HG03039 (cell line): Measurements from ENCODE around the gene ITPKC.
A peak's percentile ranks its signal among the peaks of the same experiment; 100 is the strongest.

ENCODE experiments used
- ATAC-seq: cut with Tn5 transposase; IDR thresholded peaks from one replicate; pipeline ENCODE4 v1.9.1; 2021; ENCODE audit warnings: mild to moderate bottlenecking, moderate library complexity; ENCODE audit not compliant: unreplicated experiment

ITPKC gene

DNA sequence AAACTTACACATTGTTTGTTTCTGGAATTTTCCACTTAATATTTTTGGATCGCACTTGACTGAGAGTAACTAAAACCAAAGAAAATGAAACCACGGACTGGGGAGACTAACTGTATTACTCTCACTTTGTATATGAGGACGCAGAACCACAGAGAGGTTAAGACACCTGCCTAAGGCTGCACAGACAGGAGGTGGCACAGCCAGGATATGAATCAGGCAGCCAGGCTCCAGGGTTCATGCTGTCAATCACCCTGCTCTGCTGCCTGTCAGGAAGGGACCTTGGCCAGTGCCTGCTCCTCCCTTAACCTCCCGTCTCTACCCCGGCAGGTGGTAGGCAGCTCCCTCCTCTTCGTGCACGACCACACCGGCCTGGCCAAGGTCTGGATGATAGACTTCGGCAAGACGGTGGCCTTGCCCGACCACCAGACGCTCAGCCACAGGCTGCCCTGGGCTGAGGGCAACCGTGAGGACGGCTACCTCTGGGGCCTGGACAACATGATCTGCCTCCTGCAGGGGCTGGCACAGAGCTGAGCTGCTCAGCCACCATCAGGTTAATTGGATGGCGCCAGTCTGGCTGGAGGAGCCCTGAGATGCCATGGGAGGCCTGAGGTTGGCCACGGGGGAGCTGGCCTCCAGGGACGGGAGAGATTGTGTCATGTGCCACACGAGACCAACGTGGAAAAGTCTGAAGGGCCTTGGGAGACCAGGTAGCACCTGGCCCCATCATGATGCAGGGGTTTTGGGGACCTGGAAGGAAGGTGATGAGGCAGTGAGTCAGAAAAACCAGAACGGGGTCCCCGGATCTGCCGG lies 22.3 kb downstream of the ITPKC start:
- ATAC-seq, result no peak

DNA sequence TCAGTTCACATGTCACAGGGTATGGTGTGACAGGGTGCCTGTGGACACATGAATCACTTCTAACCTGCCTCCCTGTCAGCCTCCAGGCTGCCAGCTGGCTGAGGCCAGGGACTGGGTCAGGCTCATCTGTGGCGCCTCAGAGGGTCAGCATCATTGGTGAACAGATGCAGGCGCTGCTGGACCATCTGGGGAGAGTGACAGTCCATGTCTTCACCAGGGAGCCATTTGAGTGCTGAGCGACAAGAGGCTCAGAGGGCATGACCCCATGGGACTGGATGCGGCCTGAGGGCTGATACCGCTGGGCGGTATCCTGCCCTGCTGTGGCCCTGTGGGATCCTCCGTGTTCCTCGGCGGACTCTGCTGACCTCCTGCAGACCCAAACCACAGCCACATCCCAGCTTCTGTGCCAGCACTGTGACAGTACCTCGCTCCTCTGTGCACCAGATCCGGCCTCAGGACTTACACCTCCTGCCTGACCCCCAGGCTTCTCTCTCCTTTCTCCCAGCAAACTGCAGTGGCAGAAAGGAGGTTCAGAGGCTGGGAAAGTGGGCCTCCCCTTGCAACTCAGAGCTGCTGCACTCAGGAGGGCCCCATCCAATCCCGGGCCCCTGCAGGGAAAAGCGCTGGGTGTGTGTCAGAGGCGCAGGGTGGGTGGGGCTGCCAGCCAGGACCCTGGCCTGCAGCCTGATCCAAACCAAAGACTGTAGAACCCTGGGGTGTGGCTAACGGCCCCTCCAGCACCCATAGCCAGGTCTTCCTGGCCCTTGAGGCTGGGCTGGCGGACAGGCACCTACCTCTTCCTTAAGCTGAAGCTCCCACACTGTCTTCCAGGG lies 23.2 kb downstream of the ITPKC start:
- no peak for ATAC-seq

DNA sequence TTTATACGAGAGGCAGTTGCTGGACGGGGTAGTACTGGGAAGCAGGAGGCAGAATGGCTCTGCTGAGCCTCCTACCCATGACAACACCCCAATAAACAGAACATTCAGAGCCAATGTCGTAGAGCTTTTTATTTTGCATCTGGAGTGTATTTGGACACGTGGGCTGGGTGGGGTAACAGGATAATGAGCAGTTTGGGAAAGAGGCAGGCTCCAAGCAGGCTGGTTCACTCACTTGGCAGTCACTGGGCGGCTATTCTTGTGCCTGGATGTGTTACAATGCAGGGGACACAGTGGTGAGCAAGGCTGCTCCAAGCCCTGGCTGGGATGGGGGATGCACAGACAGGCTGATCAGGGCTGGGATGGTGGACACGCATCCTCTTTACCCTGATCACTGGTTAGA lies 23.8 kb downstream of the ITPKC start:
- ATAC-seq, result no peak

DNA sequence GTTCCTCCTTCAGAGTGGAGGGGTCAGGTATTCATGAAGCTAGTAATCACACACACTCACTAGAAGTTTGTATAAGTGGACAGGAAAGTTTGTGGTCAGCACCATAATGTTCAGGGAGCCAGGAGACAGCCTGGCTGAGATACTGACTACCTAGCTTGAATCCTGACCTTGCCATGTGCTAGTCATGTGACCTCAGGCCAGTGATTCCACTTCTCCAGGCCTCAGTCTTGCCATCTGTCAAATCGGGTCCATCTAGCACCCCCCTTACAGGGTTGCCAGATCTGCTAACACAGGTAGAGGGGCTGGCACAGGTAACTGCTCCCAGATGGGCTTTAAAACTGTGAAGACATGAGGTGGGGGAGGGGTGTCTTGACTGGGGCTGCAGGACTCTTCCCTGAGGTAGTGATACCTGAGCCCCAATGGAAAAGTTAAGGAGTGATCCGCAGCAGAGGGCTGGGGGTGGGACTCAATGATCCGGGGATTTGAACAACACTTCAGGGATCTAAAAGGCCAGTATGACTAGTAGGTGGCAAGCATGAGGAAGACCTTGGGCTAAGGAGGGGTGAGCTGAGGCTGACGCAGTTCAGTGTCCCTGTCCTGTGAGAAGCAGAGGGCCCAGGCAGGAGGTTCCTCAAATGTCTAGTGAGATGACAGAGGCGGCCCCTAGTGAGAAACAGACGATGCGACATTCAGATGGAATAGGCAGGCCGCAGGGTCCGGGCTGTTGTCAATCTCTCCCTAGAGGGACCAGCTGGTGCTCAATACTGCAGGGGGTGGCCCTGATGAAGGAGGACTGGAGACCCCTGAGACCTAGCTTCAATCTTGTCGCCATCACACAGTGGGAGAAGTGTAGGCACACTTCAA lies 24.8 kb downstream of the ITPKC start:
- ATAC-seq, result no peak

- ATAC-seq, result no peak
Observed at GRCh38 chr19:40742477-40742876, 25.6 kb downstream of the ITPKC start.

DNA sequence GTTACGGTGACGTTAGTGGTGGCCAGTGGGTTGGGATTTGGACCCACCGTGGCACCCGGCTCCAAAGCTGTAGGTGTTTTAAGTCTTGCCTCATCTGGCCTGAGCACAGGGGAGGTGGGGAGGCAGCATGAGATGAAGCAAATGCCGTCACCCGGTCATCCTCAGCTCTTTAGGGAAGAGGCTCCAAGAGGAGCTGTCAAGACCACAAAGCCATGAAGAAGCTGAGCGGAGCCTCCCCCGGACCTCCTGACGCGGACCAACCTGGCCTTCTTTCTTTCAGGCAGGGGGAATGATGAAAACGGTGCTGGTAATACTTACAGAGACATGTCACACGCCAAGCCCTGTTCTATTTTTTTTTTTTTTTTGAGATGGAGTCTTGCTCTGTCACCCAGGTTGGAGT lies 26.0 kb downstream of the ITPKC start:
- ATAC-seq, result no peak

DNA sequence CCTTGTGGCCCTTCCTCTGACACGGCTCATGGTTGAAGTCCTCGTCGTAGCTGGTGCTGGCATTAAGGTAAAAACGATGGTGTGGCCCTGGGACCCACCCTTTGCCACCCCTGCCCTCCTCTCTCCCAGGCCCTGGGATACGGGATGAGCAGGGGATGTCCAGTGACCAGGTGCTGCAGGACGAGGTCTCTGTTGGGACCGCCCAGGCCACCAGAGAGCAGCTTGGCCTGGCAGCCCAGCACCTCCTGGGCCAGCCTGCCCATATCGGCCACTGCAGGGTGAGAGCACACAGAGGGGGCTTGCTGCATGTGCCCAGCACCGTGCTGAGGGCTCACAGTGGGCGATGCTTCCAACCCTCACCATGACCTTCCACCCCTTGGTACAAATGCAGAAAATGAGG lies 27.0 kb downstream of the ITPKC start:
- no peak for ATAC-seq

- no peak for ATAC-seq
Observed at GRCh38 chr19:40744554-40745401, 27.9 kb downstream of the ITPKC start.

DNA sequence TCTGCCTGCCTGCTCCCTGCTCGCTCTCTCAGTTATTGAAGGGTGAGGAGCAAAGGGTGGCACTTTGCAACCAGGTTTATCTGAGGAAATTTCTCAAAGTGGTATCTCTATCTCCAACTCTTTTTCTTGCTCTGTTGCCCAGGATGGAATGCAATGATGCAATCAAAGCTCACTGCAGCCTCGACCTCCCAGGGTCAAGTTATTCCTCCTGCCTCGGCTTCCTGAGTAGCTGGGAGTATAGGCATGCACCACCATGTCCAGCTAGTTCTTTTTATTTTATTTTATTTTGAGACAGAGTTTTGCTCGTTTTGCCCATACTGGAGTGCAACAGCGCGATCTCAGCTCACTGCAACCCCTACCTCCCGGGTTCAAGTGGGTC lies 28.5 kb downstream of the ITPKC start:
- no peak for ATAC-seq

DNA sequence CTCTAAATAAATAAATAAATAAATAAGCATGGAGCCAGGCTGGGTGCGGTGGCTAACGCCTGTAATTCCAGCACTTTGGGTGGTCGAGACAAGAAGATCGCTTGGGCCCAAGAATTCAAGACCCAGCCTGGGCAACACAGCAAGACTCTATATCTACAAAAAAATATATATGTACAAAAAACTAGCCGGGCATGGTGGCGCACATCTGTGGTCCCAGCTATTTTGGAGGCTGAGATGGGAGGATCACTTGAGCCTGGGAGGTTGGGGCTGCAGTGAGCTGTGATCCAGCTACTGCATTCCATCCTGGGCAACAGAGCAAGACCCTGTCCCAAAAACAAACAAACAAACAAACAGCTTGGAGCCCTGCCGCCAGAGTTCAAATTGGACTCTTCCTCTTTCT lies 30.6 kb downstream of the ITPKC start:
- no peak for ATAC-seq

- peak; percentile 74 for ATAC-seq
Observed at GRCh38 chr19:40750058-40750873, 33.4 kb downstream of the ITPKC start, which contains the start of gene ACTMAP. Gene ACTMAP (minus strand): TSS chr19:40750477. CDS start chr19:40749803, 674 bp downstream.

DNA sequence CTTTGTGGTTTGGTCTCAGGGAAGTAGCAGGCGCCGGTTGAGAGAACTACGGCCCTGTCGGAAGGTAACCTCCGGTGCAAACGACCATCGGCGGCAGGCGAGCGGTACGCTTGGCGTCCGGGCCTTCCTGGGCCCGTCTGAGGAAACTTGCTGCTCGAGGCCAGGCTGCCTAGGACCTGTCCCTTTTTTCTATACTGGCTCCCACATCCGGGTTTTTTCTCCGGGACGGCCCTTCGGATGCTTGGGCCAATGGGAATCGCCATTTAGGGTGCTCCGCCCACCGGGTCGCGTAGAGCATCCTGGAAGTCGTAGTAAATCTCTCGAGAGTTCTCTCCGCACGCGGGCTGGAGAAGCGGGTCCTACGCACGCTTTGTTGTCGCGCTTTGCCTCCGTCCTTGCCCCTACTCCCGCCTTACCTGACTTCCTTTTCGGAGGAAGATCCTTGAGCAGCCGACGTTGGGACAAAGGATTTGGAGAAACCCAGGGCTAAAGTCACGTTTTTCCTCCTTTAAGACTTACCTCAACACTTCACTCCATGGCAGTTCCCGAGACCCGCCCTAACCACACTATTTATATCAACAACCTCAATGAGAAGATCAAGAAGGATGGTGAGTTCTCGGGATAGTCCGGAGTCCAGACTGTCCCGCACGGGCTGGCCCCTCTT lies 34.1 kb downstream of the ITPKC start, which contains the start of gene SNRPA:
Gene SNRPA (plus strand): TSS at position 330 of the 664 bp plus-strand sequence. CDS start 206 bp downstream, at position 536.
- ATAC-seq, result peak; percentile 49

GRCh38 chr19:40752257-40752781 lies 35.4 kb downstream of the ITPKC start:
- no peak for ATAC-seq

- no peak for ATAC-seq
Observed at GRCh38 chr19:40754611-40755247, 37.8 kb downstream of the ITPKC start.

- ATAC-seq, result no peak
Observed at GRCh38 chr19:40755248-40755624, 38.3 kb downstream of the ITPKC start.

GRCh38 chr19:40755791-40756190 lies 38.9 kb downstream of the ITPKC start:
- ATAC-seq, result no peak

DNA sequence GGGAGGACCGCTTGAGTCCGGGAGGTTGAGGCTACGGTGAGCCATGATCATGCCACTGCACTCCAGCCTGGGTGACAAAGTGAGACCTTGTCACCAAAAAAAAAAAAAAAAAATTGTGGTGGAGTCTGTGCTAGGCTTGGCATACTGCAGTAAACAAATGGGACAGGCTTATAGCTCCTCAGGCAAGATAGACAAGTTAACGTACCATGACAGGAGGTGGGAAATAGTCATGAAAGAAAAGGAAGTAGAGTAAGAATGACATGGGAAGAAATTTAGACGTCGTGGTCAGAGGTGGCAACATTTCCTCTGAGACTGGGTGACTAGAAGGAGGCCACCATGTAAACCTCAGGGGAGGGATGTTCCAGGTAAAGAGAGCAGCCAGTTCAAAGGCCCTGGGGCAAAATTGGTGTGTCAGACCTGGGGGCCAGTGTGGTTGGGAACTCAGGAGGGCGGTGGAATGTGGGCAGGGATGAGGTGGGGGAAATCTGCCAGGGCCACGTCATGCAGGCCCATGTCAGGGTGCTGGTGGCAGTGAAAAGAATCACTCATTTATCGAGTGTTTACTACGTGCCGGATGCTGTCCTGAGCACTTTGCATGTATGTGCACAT lies 39.7 kb downstream of the ITPKC start:
- no peak for ATAC-seq

GRCh38 chr19:40758491-40758890 lies 41.6 kb downstream of the ITPKC start:
- no peak for ATAC-seq
